Pancreas (tissue), 10 donors: ENCODE measurements around the gene MGST1. TPM values are rescaled to one million over a fixed set of nuclear protein-coding genes. Genes with fewer than 3 reads are reported as not detected.

Source experiments
- ATAC-seq, 4 donors: fragments of 200-7000 bp; cut with Tn5 transposase; one replicate each; pipeline versions ENCODE4 v1.8.0 to v1.9.1; 2020; ENCODE audit warnings: mild to moderate bottlenecking in 4 of 4, moderate library complexity in 4 of 4
- DNase-seq, 6 donors: peaks; one replicate each; pipeline ENCODE4 v3.0.0-alpha.2; 2020
- FAIRE-seq: peaks from 2 replicates; lab custom pipeline; 2012; peaks lifted over from hg19 to GRCh38; lab: Jason Lieb, UNC
- H3K27ac ChIP-seq, 4 donors: fragments of 200-600 bp; sonication (generic); 1 replicate in 3 of 4; 2 replicates in 1 of 4; pipeline versions ENCODE4 v1.5.0 to v1.8.0; 2020
- H3K27me3 ChIP-seq, 4 donors: fragments of 200-600 bp; one replicate each; pipeline ENCODE4 v1.8.0; 2021
- H3K36me3 ChIP-seq, 3 donors: fragments of 200-600 bp; sonication (generic) in 1 of 3; one replicate each; pipeline versions ENCODE4 v1.5.0 to v1.8.0; 2020 to 2021
- H3K4me1 ChIP-seq, 3 donors: fragments of 200-600 bp; one replicate each; pipeline ENCODE4 v1.8.0; 2021
- H3K4me3 ChIP-seq, 4 donors: fragments of 200-600 bp; sonication (generic) in 2 of 4; one replicate each; pipeline versions ENCODE4 v1.5.0 to v1.8.0; 2020 to 2021
- H3K9me3 ChIP-seq, 4 donors: fragments of 200-600 bp; one replicate each; pipeline ENCODE4 v1.8.0; 2021
- CTCF ChIP-seq, 4 donors: fragments of 200-600 bp; sonication (generic) in 3 of 4; IDR thresholded peaks; one replicate each; pipeline versions ENCODE4 v1.5.0 to v1.8.0; 2021; ENCODE audit warnings: antibody characterized with exemption in 4 of 4
- WGBS, 2 donors: extraction: QIAGEN DNeasy Blood & Tissue Kit; methylation state at CpG; one replicate each; pipeline ENCODE4 v1.1.7; 2013; 5-methylcytosine and 5-hydroxymethylcytosine counted together
- intact Hi-C, 3 donors: fragments of 100-400 bp; cut with DNase I; formaldehyde crosslinking; loops; one replicate each; pipeline versions ENCODE4 v1.11.1 to v1.14.2; 2022
- polyA plus RNA-seq, 2 donors: library from polyadenylated mRNA; stranded (reverse); fragments of 200-250 nt; gene quantifications; one replicate each; pipeline ENCODE4 v1.2.3, GENCODE V29; 2013
- total RNA-seq, 6 donors: library from RNA; stranded (reverse); fragmentation: NEBNext Ultra II Directional in 4 of 6; extraction: Animal tissue kit (Norgen Biotek cat#: 25700) in 4 of 6; gene quantifications; one replicate each; pipeline versions ENCODE4 v1.2.1 to v1.2.4, GENCODE V29; 2021 to 2023
- donor health status: healthy with polysubstance abuse.
- donor health status: DM: no; HTN: no; CAD: no; lungs with moderate emphysema.
- donor health status: DM: no; HTN: no; CAD: no.
- donor health status: control.
- donor health status: control.
- donor health status: Bipolar disorder and iron deficiency.
- donor health status: DM: yes; HTN: yes; CAD: no.
- donor health status: DM: no; HTN: no; CAD: no.
- donor health status: DM: no; HTN: no; CAD: no.
- donor health status: DM: yes; HTN: yes; CAD: no.

The MGST1 gene
- total and polyA plus RNA-seq, 8 donors: 26.8 to 69.4 (median 53.4) TPM

GRCh38 chr12:16331998-16332397 is 15.4 kb upstream of the MGST1 start:
- Histone ChIP-seq H3K9me3 (no peaks in the 10 kb centered on the region), H3K4me1 (no peaks in the 10 kb centered on the region), H3K27me3 (no peaks in the 10 kb centered on the region), H3K36me3 (no peaks in the 10 kb centered on the region), H3K27ac (no peak overlapping the region), H3K4me3 (no peak overlapping the region)
- intact Hi-C loops: no loop called here
- 53 to 64% methylated on average over 2 of the region's 2 CpGs for WGBS, 2 donors
- no peak for TF ChIP-seq CTCF (IDR thresholded peaks at IDR 0.05)
- FAIRE-seq (no peak), DNase-seq (no peak), ATAC-seq (no peak)

GRCh38 chr12:16335838-16336237 is 11.6 kb upstream of the MGST1 start:
- WGBS, 2 donors: 64 to 67% methylated on average over 4 of the region's 4 CpGs
- FAIRE-seq: peak; percentile 20
- H3K27ac ChIP-seq: no peak overlapping the region
- H3K4me1 ChIP-seq: no peaks in the 10 kb centered on the region
- intact Hi-C loops: no loop called here
- H3K4me3 ChIP-seq: no peak overlapping the region
- TF ChIP-seq CTCF (IDR thresholded peaks at IDR 0.05): no peak
- no peaks in the 10 kb centered on the region for H3K9me3 ChIP-seq
- H3K36me3 ChIP-seq: no peaks in the 10 kb centered on the region
- no peak for DNase-seq
- H3K27me3 ChIP-seq: no peaks in the 10 kb centered on the region
- no peak for ATAC-seq

GRCh38 chr12:16344269-16344668 is 3.2 kb upstream of the MGST1 start:
- peak; percentile 37 for FAIRE-seq
- no peak for TF ChIP-seq CTCF (IDR thresholded peaks at IDR 0.05)

GRCh38 chr12:16345105-16345504 is 2.3 kb upstream of the MGST1 start:
- 91 to 96% methylated on average over 1 of the region's 1 CpG for WGBS, 2 donors
- Histone ChIP-seq H3K27ac (no peak overlapping the region), H3K4me3 (no peak overlapping the region), H3K27me3 (no peaks in the 10 kb centered on the region), H3K36me3 (no peaks in the 10 kb centered on the region), H3K9me3 (peaks cover 0 to 3% (median 0%) of the 10 kb centered on the region in 4 donors), H3K4me1 (peaks cover 0 to 5% (median 0%) of the 10 kb centered on the region in 3 donors)
- no peak for TF ChIP-seq CTCF (IDR thresholded peaks at IDR 0.05)
- no peak for ATAC-seq
- no peak for FAIRE-seq
- intact Hi-C loops: no loop called here
- DNase-seq: no peak

More at GRCh38 chr12:16344269-16344668, 3.2 kb upstream of the MGST1 start:
- Histone ChIP-seq H3K27ac (no peak overlapping the region), H3K4me1 (peaks cover 0 to 5% (median 0%) of the 10 kb centered on the region in 3 donors), H3K36me3 (no peaks in the 10 kb centered on the region), H3K9me3 (peaks cover 0 to 3% (median 0%) of the 10 kb centered on the region in 4 donors), H3K4me3 (no peak overlapping the region), H3K27me3 (no peaks in the 10 kb centered on the region)
- DNase-seq (no peak), ATAC-seq (no peak)
- WGBS, 2 donors: 22 to 26% methylated on average over 3 of the region's 3 CpGs
- intact Hi-C loops: no loop called here

- no peak for FAIRE-seq
- Histone ChIP-seq H3K4me1 (peaks cover 0 to 5% (median 0%) of the 10 kb centered on the region in 3 donors), H3K9me3 (peaks cover 0 to 3% (median 0%) of the 10 kb centered on the region in 4 donors), H3K27me3 (no peaks in the 10 kb centered on the region), H3K4me3 (peak overlapping the region in 3 of 4 donors; percentile 24 to 53 (median 40)), H3K27ac (peak overlapping the region; percentile 53 to 76 (median 65)), H3K36me3 (no peaks in the 10 kb centered on the region)
- intact Hi-C loops: no loop called here
- TF ChIP-seq CTCF (IDR thresholded peaks at IDR 0.05): no peak
- 31 to 33% methylated on average over 7 of the region's 7 CpGs for WGBS, 2 donors
- ATAC-seq: peak in 2 of 4 donors; percentile 2 to 8
- no peak for DNase-seq
Observed at GRCh38 chr12:16346958-16347357, 487 bp upstream of the MGST1 start.
